GM12872 (cell line): ENCODE measurements around the gene TGM6.

ENCODE experiments used
- CTCF ChIP-seq: IDR thresholded peaks from 3 replicates; pipeline ENCODE4 v1.5.1; 2011; ENCODE audit warnings: low read depth, mild to moderate bottlenecking, low read length, moderate library complexity; ENCODE audit not compliant: insufficient read depth

Gene TGM6

GRCh38 chr20:2378893-2379292 lies 1.8 kb upstream of the TGM6 start:
- TF ChIP-seq CTCF = no peak

GRCh38 chr20:2379511-2380229 lies 1.0 kb upstream of the TGM6 start:
- no peak for TF ChIP-seq CTCF

GRCh38 chr20:2381303-2381702 lies 602 bp downstream of the TGM6 start:
- TF ChIP-seq CTCF = no peak

- no peak for TF ChIP-seq CTCF
Observed at GRCh38 chr20:2382833-2383232, 2.1 kb downstream of the TGM6 start.

GRCh38 chr20:2385026-2385425 lies 4.3 kb downstream of the TGM6 start:
- no peak for TF ChIP-seq CTCF

GRCh38 chr20:2385496-2385895 lies 4.8 kb downstream of the TGM6 start:
- no peak for TF ChIP-seq CTCF

- TF ChIP-seq CTCF = no peak
Observed at GRCh38 chr20:2386516-2387179, 5.9 kb downstream of the TGM6 start.
